HCT116 (cell line): ENCODE measurements around the gene UGT1A3. TPM values are rescaled to one million over a fixed set of nuclear protein-coding genes. Genes with fewer than 3 reads are reported as not detected.

ENCODE experiments used
- ATAC-seq: fragments of 200-7000 bp; cut with Tn5 transposase; 2 replicates; pipeline ENCODE4 v1.9.1; 2020; ENCODE audit warnings: mild to moderate bottlenecking, moderate library complexity
- BruUV-seq: library from RNA; stranded (reverse); fragments of 400-500 nt; replicated peaks from 2 replicates; lab custom pipeline; 2021; lab: Mats Ljungman, UMichigan
- CTCF ChIA-PET: fragments of 300-600 bp; sonication (Branson Sonifier 250); formaldehyde crosslinking; loops from one replicate; lab custom pipeline; 2021; ENCODE audit warnings: antibody characterized with exemption; lab: Charles Lee
- POLR2A ChIA-PET: fragments of 300-600, 350-600 bp; sonication (Branson Sonifier 250); formaldehyde crosslinking; loops from one replicate; lab custom pipeline; 2021; ENCODE audit warnings: antibody characterized with exemption; lab: Charles Lee
- RAD21 ChIA-PET, 2 experiments: fragments of 300-600 bp; sonication (Branson Sonifier 250); formaldehyde crosslinking; loops; one replicate each; lab custom pipeline; 2023; ENCODE audit warnings: low total read pairs in 2 of 2; ENCODE audit not compliant: uncharacterized antibody in 2 of 2, unreplicated experiment in 2 of 2, low non-redundant PET in 1 of 2; lab: Charles Lee
- DNase-seq: peaks from one replicate; pipeline ENCODE4 v3.0.0-alpha.2; 2010; ENCODE audit warnings: low read depth, low spot score
- H2AFZ ChIP-seq: fragments of 200-600 bp; shearing (Covaris generic), sonication (generic); 2 replicates; pipeline ENCODE4 v1.6.1; 2017; ENCODE audit warnings: low read depth, mixed run types, mixed read lengths, antibody characterized with exemption, low read length; ENCODE audit not compliant: poor library complexity, severe bottlenecking
- H3K27ac ChIP-seq: 2 replicates; pipeline ENCODE4 v1.5.1; 2012; ENCODE audit warnings: low read depth, low read length
- H3K27me3 ChIP-seq: fragments of 200-600 bp; sonication (generic); 2 replicates; pipeline ENCODE4 v1.6.1; 2016; ENCODE audit warnings: mixed run types, low read length, mixed read lengths; ENCODE audit not compliant: insufficient read depth
- H3K36me3 ChIP-seq, 2 experiments: fragments of 200-500 bp in 1 of 2; fragments of 200-600 bp in 1 of 2; sonication (Bioruptor generic) in 1 of 2; sonication (generic) in 1 of 2; 2 replicates each; pipeline versions ENCODE4 v1.5.1 to v1.6.1; 2014 to 2016; ENCODE audit warnings: low read length in 2 of 2, inconsistent platforms in 1 of 2, mixed read lengths in 1 of 2, mixed run types in 1 of 2; ENCODE audit not compliant: insufficient read depth in 2 of 2, control insufficient read depth in 1 of 2
- H3K4me1 ChIP-seq, 2 experiments: fragments of 200-600 bp in 1 of 2; sonication (generic) in 1 of 2; 2 replicates each; pipeline versions ENCODE4 v1.5.1 to v1.6.1; 2012 to 2017; ENCODE audit warnings: low read length in 2 of 2, inconsistent platforms in 1 of 2, mild to moderate bottlenecking in 1 of 2, mixed read lengths in 1 of 2, mixed run types in 1 of 2, moderate library complexity in 1 of 2; ENCODE audit not compliant: insufficient read depth in 2 of 2, control insufficient read depth in 1 of 2
- H3K4me2 ChIP-seq: fragments of 200-600 bp; sonication (generic); 2 replicates; pipeline ENCODE4 v1.6.1; 2017; ENCODE audit warnings: mixed run types, low read length, mixed read lengths
- H3K4me3 ChIP-seq, 2 experiments: fragments of 200-600 bp in 1 of 2; sonication (generic) in 1 of 2; replicated peaks in 1 of 2; 2 replicates each; pipeline ENCODE4 v1.5.1; 2011 to 2016; ENCODE audit warnings: low read length in 2 of 2, control low read depth in 1 of 2, low read depth in 1 of 2, mild to moderate bottlenecking in 1 of 2, mixed read lengths in 1 of 2, mixed run types in 1 of 2
- H3K79me2 ChIP-seq: fragments of 200-600 bp; sonication (generic); 2 replicates; pipeline ENCODE4 v1.6.1; 2017; ENCODE audit warnings: mild to moderate bottlenecking, mixed run types, low read length, moderate library complexity, mixed read lengths; ENCODE audit not compliant: insufficient read depth
- H3K9ac ChIP-seq: fragments of 200-600 bp; sonication (generic); 2 replicates; pipeline ENCODE4 v1.6.1; 2016; ENCODE audit warnings: low read length, mixed read lengths
- H3K9me2 ChIP-seq: fragments of 200-600 bp; sonication (generic), shearing (Covaris generic); 2 replicates; pipeline ENCODE4 v1.6.1; 2017; ENCODE audit warnings: mixed run types, mild to moderate bottlenecking, moderate library complexity; ENCODE audit not compliant: insufficient read depth
- H3K9me3 ChIP-seq, 2 experiments: fragments of 200-500 bp in 1 of 2; fragments of 200-600 bp in 1 of 2; sonication (Bioruptor generic) in 1 of 2; sonication (generic) in 1 of 2; 2 replicates each; pipeline ENCODE4 v1.6.1; 2014 to 2017; ENCODE audit warnings: low read length in 2 of 2, mixed read lengths in 2 of 2, inconsistent platforms in 1 of 2, low read depth in 1 of 2, mild to moderate bottlenecking in 1 of 2, mixed run types in 1 of 2, moderate library complexity in 1 of 2; ENCODE audit not compliant: control insufficient read depth in 1 of 2, insufficient read depth in 1 of 2
- H4K20me1 ChIP-seq: fragments of 200-600 bp; sonication (generic), shearing (Covaris generic); 2 replicates; pipeline ENCODE4 v1.6.1; 2017; ENCODE audit warnings: mixed run types, mild to moderate bottlenecking, moderate library complexity; ENCODE audit not compliant: insufficient read depth
- CBX3 ChIP-seq: IDR thresholded peaks from 2 replicates; pipeline ENCODE4 v1.6.1; 2012; ENCODE audit warnings: low read depth
- ELF1 ChIP-seq: IDR thresholded peaks from 2 replicates; pipeline ENCODE4 v1.6.1; 2012; ENCODE audit warnings: low read depth, borderline replicate concordance
- EZH2phosphoT487 ChIP-seq: fragments of 200-600 bp; IDR thresholded peaks from 2 replicates; pipeline ENCODE4 v1.6.1; 2018; ENCODE audit warnings: antibody characterized with exemption, borderline replicate concordance
- JUND ChIP-seq: IDR thresholded peaks from 2 replicates; pipeline ENCODE4 v1.6.1; 2012
- POLR2A ChIP-seq: IDR thresholded peaks from 2 replicates; pipeline ENCODE4 v1.7.0; 2011; ENCODE audit warnings: borderline replicate concordance; ENCODE audit not compliant: insufficient read depth, insufficient read length; ENCODE audit errors: extremely low read depth
- POLR2AphosphoS5 ChIP-seq: IDR thresholded peaks from 2 replicates; pipeline ENCODE4 v1.6.1; 2011; ENCODE audit warnings: mild to moderate bottlenecking, low read depth, low read length, moderate library complexity
- RAD21 ChIP-seq: IDR thresholded peaks from 2 replicates; pipeline ENCODE4 v1.6.1; 2012; ENCODE audit warnings: low read depth, mild to moderate bottlenecking
- SP1 ChIP-seq: IDR thresholded peaks from 2 replicates; pipeline ENCODE4 v1.6.1; 2012; ENCODE audit warnings: low read depth
- SRF ChIP-seq: IDR thresholded peaks from 2 replicates; pipeline ENCODE4 v1.6.1; 2012; ENCODE audit warnings: low read depth
- YY1 ChIP-seq: IDR thresholded peaks from 2 replicates; pipeline ENCODE4 v1.6.1; 2011; ENCODE audit warnings: low read length, low read depth, moderate library complexity, mild to moderate bottlenecking; ENCODE audit not compliant: insufficient replicate concordance; ENCODE audit errors: extremely low read depth
- ZFX ChIP-seq: fragments of 450-650 bp; IDR thresholded peaks from 2 replicates; pipeline ENCODE4 v1.6.1; 2017
- ZNF274 ChIP-seq: fragments of 200-500 bp; sonication (Bioruptor generic); IDR thresholded peaks from 2 replicates; pipeline ENCODE4 v1.6.1; 2014; ENCODE audit warnings: mild to moderate bottlenecking, low read depth, low read length, inconsistent platforms
- intact Hi-C: fragments of 100-400 bp; cut with micrococcal nuclease; formaldehyde crosslinking; loops from 2 replicates; pipeline ENCODE4 v1.10.0; 2022
- total RNA-seq: library from RNA; stranded (reverse); gene quantifications from one replicate; pipeline ENCODE4 v1.2.1, GENCODE V29; 2021; ENCODE audit not compliant: unreplicated experiment
- TF ChIP-seq, protein P1 (sequence below): IDR thresholded peaks from 2 replicates; pipeline ENCODE4 v1.6.1; 2012
- TF ChIP-seq, protein P2 (sequence below), 3 experiments: fragments of 200-600 bp in 1 of 3; sonication (generic) in 1 of 3; IDR thresholded peaks in 2 of 3; conservative IDR thresholded peaks in 1 of 3; 2 replicates each; pipeline ENCODE4 v1.5.1; 2012 to 2017; ENCODE audit warnings: low read depth in 2 of 3, low read length in 2 of 3, antibody characterized with exemption in 1 of 3, borderline replicate concordance in 1 of 3, control low read depth in 1 of 3, mild to moderate bottlenecking in 1 of 3, mixed read lengths in 1 of 3, mixed run types in 1 of 3, moderate library complexity in 1 of 3; ENCODE audit not compliant: insufficient read depth in 1 of 3
- TF ChIP-seq, protein P3 (sequence below): IDR thresholded peaks from 2 replicates; pipeline ENCODE4 v1.6.1; 2012; ENCODE audit warnings: low read depth
- TF ChIP-seq, protein P4 (sequence below): IDR thresholded peaks from 2 replicates; pipeline ENCODE4 v1.6.1; 2011; ENCODE audit warnings: mild to moderate bottlenecking, low read length, moderate library complexity; ENCODE audit not compliant: insufficient replicate concordance; ENCODE audit errors: extremely low read depth

UGT1A3 gene
- total RNA-seq, 1 experiment from 2014 or later, result not detected

DNA sequence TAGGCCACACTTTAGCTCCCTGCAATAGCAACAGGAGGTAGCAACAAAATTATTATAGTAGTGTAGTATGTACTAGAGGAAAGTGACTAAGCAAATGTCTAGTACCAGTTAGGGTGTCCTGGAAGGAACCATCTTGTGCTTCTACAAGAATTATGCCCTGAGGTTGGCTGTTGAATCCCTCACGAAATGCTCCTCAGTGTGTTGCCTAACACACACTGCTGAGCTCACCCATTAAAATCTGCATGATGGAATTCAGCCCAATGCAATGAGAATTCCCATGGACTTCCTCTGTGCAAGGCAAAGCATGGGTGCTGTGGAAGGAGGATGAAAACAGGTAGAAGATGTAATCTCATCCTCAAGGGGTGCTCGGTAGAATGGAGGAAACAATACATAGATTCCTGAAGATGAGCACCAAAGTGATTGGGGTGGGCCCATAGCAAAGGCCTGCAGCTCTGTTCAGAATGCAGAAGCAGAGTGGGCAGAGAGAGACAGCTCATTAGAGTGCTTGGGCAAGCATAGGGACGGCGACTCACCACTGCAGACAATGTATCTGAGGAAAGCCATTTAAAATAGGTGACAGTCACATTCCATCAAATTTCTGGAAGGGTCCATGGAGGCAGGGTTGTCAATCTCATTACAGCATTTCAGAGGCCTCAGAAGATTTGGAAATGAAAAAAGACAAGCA lies 48.3 kb upstream of the UGT1A3 start:
- intact Hi-C loops, result no loop called here
- no TSS peak for BruUV-seq
- H3K9me3 ChIP-seq, result no peaks in the 10 kb centered on the region
- H2AFZ ChIP-seq, result no peak overlapping the region
- no peak overlapping the region for H3K4me3 ChIP-seq
- TF ChIP-seq CBX3 (no peak), YY1 (no peak), POLR2A (no peak), ZNF274 (no peak), JUND (no peak), EZH2phosphoT487 (no peak), SP1 (no peak), SRF (no peak), ELF1 (no peak), RAD21 (no peak), ZFX (no peak), POLR2AphosphoS5 (no peak)
- TF ChIP-seq, protein P1, sequence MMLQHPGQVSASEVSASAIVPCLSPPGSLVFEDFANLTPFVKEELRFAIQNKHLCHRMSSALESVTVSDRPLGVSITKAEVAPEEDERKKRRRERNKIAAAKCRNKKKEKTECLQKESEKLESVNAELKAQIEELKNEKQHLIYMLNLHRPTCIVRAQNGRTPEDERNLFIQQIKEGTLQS, result no peak
- TF ChIP-seq, protein P2, sequence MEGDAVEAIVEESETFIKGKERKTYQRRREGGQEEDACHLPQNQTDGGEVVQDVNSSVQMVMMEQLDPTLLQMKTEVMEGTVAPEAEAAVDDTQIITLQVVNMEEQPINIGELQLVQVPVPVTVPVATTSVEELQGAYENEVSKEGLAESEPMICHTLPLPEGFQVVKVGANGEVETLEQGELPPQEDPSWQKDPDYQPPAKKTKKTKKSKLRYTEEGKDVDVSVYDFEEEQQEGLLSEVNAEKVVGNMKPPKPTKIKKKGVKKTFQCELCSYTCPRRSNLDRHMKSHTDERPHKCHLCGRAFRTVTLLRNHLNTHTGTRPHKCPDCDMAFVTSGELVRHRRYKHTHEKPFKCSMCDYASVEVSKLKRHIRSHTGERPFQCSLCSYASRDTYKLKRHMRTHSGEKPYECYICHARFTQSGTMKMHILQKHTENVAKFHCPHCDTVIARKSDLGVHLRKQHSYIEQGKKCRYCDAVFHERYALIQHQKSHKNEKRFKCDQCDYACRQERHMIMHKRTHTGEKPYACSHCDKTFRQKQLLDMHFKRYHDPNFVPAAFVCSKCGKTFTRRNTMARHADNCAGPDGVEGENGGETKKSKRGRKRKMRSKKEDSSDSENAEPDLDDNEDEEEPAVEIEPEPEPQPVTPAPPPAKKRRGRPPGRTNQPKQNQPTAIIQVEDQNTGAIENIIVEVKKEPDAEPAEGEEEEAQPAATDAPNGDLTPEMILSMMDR (IDR thresholded peaks at IDR 0.05 in 2 of 3, conservative IDR thresholded peaks at IDR 0.05 in 1 of 3; ENCODE audit: borderline replicate concordance in 1 of 3, insufficient read depth in 1 of 3, low read depth in 2 of 3, low read length in 2 of 3), result no peak
- TF ChIP-seq, protein P3, sequence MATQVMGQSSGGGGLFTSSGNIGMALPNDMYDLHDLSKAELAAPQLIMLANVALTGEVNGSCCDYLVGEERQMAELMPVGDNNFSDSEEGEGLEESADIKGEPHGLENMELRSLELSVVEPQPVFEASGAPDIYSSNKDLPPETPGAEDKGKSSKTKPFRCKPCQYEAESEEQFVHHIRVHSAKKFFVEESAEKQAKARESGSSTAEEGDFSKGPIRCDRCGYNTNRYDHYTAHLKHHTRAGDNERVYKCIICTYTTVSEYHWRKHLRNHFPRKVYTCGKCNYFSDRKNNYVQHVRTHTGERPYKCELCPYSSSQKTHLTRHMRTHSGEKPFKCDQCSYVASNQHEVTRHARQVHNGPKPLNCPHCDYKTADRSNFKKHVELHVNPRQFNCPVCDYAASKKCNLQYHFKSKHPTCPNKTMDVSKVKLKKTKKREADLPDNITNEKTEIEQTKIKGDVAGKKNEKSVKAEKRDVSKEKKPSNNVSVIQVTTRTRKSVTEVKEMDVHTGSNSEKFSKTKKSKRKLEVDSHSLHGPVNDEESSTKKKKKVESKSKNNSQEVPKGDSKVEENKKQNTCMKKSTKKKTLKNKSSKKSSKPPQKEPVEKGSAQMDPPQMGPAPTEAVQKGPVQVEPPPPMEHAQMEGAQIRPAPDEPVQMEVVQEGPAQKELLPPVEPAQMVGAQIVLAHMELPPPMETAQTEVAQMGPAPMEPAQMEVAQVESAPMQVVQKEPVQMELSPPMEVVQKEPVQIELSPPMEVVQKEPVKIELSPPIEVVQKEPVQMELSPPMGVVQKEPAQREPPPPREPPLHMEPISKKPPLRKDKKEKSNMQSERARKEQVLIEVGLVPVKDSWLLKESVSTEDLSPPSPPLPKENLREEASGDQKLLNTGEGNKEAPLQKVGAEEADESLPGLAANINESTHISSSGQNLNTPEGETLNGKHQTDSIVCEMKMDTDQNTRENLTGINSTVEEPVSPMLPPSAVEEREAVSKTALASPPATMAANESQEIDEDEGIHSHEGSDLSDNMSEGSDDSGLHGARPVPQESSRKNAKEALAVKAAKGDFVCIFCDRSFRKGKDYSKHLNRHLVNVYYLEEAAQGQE, result no peak
- TF ChIP-seq, protein P4, sequence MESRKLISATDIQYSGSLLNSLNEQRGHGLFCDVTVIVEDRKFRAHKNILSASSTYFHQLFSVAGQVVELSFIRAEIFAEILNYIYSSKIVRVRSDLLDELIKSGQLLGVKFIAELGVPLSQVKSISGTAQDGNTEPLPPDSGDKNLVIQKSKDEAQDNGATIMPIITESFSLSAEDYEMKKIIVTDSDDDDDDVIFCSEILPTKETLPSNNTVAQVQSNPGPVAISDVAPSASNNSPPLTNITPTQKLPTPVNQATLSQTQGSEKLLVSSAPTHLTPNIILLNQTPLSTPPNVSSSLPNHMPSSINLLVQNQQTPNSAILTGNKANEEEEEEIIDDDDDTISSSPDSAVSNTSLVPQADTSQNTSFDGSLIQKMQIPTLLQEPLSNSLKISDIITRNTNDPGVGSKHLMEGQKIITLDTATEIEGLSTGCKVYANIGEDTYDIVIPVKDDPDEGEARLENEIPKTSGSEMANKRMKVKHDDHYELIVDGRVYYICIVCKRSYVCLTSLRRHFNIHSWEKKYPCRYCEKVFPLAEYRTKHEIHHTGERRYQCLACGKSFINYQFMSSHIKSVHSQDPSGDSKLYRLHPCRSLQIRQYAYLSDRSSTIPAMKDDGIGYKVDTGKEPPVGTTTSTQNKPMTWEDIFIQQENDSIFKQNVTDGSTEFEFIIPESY, result no peak
- H3K9ac ChIP-seq, result no peak overlapping the region
- CTCF ChIA-PET, result no interaction called here
- RAD21 ChIA-PET, result no interaction called here
- no peak overlapping the region for H3K4me2 ChIP-seq
- no peaks in the 10 kb centered on the region for H3K36me3 ChIP-seq
- DNase-seq (no peak), ATAC-seq (no peak)
- no peaks in the 10 kb centered on the region for H3K4me1 ChIP-seq
- no peaks in the 10 kb centered on the region for H3K9me2 ChIP-seq
- H4K20me1 ChIP-seq, result no peaks in the 10 kb centered on the region
- POLR2A ChIA-PET, result no interaction called here
- no peaks in the 10 kb centered on the region for H3K79me2 ChIP-seq
- H3K27ac ChIP-seq, result no peak overlapping the region
- peaks cover 18% of the 10 kb centered on the region; the same call in 1 of the 2 replicates for H3K27me3 ChIP-seq
